ENCODE results near the gene PTPRR.

- no peak for TF ChIP-seq CTCF (CRISPR knock-in tag; IDR thresholded peaks at IDR 0.05)
- no peak for TF ChIP-seq JUN (CRISPR knock-in tag; IDR thresholded peaks at IDR 0.05)
- no peak for TF ChIP-seq EP300 (IDR thresholded peaks at IDR 0.05; ENCODE audit: low read depth in 2 of 2, low read length in 2 of 2)
- no peak for TF ChIP-seq EP300 (CRISPR knock-in tag; IDR thresholded peaks at IDR 0.05; ENCODE audit: borderline replicate concordance)
- TF ChIP-seq POLR2AphosphoS5 (IDR thresholded peaks at IDR 0.05; ENCODE audit: low read depth, low read length): no peak
- no peak for TF ChIP-seq ZIK1 (CRISPR knock-in tag; IDR thresholded peaks at IDR 0.05; ENCODE audit: borderline replicate concordance, low read depth)
- TF ChIP-seq REST (IDR thresholded peaks at IDR 0.05; ENCODE audit: borderline replicate concordance in 1 of 2, low read depth in 1 of 2, low read length in 2 of 2): no peak
Observed at GRCh38 chr12:70963081-70963660, 42.6 kb upstream of the PTPRR start.

Measured in HepG2 (cell line).